ENCODE measurements around the gene ESR1. TPM values are rescaled to one million over a fixed set of nuclear protein-coding genes. Genes with fewer than 3 reads are reported as not detected.

The ESR1 gene
- total RNA-seq, 4 donors from 2014 or later: 2.1 to 6.9 (median 5.2) TPM

- no peaks in the 10 kb centered on the region for H3K36me3 ChIP-seq
- 44 to 61% methylated on average over 1 of the region's 1 CpG for WGBS, 2 donors
- no peak for DNase-seq (ENCODE audit: low spot score in 2 of 2)
- no peak overlapping the region for H3K4me3 ChIP-seq
- no peaks in the 10 kb centered on the region for H3K27me3 ChIP-seq
- no peaks in the 10 kb centered on the region for H3K9me3 ChIP-seq
- TF ChIP-seq CTCF (IDR thresholded peaks at IDR 0.05): no peak
- no peak for TF ChIP-seq EP300 (IDR thresholded peaks at IDR 0.05)
- no peak for TF ChIP-seq POLR2A (IDR thresholded peaks at IDR 0.05)
- H3K27ac ChIP-seq: no peak overlapping the region
- no peaks in the 10 kb centered on the region for H3K4me1 ChIP-seq
Measured at GRCh38 chr6:151814614-151815013, 7.1 kb downstream of the ESR1 start.

DNA sequence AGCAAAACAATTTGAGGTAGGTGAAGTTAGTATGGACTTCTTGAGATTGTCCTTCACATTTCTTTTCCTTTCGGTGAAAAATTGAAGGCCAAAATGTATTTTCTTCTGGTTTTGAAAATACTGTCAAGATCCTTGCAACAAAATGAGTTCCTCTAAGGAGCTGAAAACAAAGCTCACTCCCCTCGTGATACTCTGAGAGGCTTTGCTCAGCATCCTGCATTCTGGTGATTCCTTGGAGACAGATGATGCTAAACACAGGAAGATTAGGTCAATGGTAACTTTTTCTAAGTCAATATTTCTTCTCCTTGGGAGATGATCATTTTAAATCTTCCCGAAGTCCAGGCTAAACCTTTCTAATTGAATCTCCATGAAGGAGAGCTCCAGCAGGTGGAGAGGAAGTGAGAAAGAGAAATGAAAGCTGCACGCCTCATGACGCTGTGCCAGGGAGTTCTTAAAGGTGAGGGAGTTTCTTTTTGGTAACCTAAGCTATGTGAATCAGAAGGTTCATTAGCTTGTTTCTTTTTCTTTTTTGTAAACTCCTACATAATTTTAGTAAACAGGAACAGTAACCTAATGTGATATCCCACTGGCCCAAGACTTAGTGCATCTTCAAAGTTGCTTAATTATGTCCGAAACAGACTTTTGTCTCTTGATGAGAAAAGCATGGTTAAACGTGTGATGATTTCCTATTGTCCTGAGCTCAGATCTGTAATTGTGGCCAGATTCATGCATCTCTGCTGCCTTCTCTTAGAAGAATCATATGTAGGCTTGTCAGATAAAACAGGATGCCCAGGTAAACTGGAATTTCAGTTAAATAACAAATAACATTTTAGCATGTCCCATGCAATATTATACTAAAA lies 15.0 kb downstream of the ESR1 start:
- WGBS, 2 donors: 61 to 64% methylated on average over 7 of the region's 7 CpGs
- TF ChIP-seq POLR2A (IDR thresholded peaks at IDR 0.05) (no peak), EP300 (IDR thresholded peaks at IDR 0.05) (no peak), CTCF (IDR thresholded peaks at IDR 0.05) (no peak)
- Histone ChIP-seq H3K27ac (no peak overlapping the region), H3K27me3 (no peaks in the 10 kb centered on the region), H3K9me3 (no peaks in the 10 kb centered on the region), H3K36me3 (no peaks in the 10 kb centered on the region), H3K4me3 (no peak overlapping the region), H3K4me1 (no peaks in the 10 kb centered on the region)
- no peak for DNase-seq (ENCODE audit: low spot score in 2 of 2)

DNA sequence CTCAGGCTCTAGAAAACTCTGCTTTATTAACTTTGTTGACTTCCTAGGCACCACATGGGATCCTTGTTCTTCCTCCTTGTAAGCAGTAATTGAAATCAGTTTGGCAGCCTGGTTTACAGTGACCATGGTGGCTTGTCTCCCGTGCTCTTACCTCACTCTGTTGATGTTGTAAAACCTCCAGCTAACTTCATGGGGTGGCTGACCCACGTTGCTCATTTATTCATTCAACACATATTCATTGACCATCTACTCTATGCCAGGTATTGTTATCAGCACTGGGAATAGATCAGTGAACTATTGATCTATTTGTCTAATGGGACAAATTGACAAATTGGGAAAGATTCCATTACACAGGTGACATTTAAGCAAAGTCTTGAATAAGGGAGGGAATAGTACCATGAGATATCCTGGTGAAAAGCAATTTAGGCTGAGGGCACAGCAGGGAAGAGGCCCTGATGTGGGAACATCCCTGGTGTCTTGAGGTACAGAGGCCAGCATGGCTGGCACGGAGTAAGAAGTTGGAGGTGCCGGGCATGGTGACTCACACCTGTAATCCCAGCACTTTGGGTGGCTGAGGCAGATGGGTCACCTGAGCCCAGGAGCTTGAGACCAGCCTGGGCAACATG lies 19.1 kb downstream of the ESR1 start:
- H3K4me3 ChIP-seq: no peak overlapping the region
- DNase-seq (ENCODE audit: low spot score in 2 of 2): no peak
- TF ChIP-seq POLR2A (IDR thresholded peaks at IDR 0.05) (no peak), CTCF (IDR thresholded peaks at IDR 0.05) (no peak), EP300 (IDR thresholded peaks at IDR 0.05) (no peak)
- no peaks in the 10 kb centered on the region for H3K27me3 ChIP-seq
- H3K4me1 ChIP-seq: no peaks in the 10 kb centered on the region
- H3K27ac ChIP-seq: no peak overlapping the region
- 81 to 86% methylated on average over 4 of the region's 4 CpGs for WGBS, 2 donors
- no peaks in the 10 kb centered on the region for H3K9me3 ChIP-seq
- H3K36me3 ChIP-seq: no peaks in the 10 kb centered on the region

GRCh38 chr6:151832710-151833109 lies 25.2 kb downstream of the ESR1 start:
- no peak overlapping the region for H3K4me3 ChIP-seq
- no peaks in the 10 kb centered on the region for H3K4me1 ChIP-seq
- TF ChIP-seq CTCF (IDR thresholded peaks at IDR 0.05) (no peak), POLR2A (IDR thresholded peaks at IDR 0.05) (no peak), EP300 (IDR thresholded peaks at IDR 0.05) (no peak)
- H3K9me3 ChIP-seq: no peaks in the 10 kb centered on the region
- no peak overlapping the region for H3K27ac ChIP-seq
- no peaks in the 10 kb centered on the region for H3K36me3 ChIP-seq
- H3K27me3 ChIP-seq: no peaks in the 10 kb centered on the region
- no peak for DNase-seq (ENCODE audit: low spot score in 2 of 2)
- 45 to 56% methylated on average over 3 of the region's 3 CpGs for WGBS, 2 donors

- no peak for TF ChIP-seq CTCF (IDR thresholded peaks at IDR 0.05)
- TF ChIP-seq EP300 (IDR thresholded peaks at IDR 0.05): no peak
- no peak for TF ChIP-seq POLR2A (IDR thresholded peaks at IDR 0.05)
- Histone ChIP-seq H3K27me3 (no peaks in the 10 kb centered on the region), H3K4me3 (no peak overlapping the region), H3K36me3 (no peaks in the 10 kb centered on the region), H3K4me1 (no peaks in the 10 kb centered on the region), H3K9me3 (no peaks in the 10 kb centered on the region), H3K27ac (no peak overlapping the region)
- DNase-seq (ENCODE audit: low spot score in 2 of 2): no peak
- WGBS, 2 donors: 58 to 64% methylated on average over 4 of the region's 4 CpGs
Measured at GRCh38 chr6:151835396-151835795, 27.9 kb downstream of the ESR1 start.

Data from tibial nerve (tissue), 4 donors.